ENCODE results near the gene GALNTL6. TPM values are rescaled to one million over a fixed set of nuclear protein-coding genes. Genes with fewer than 3 reads are reported as not detected.

The GALNTL6 gene
- total RNA-seq, 1 donor from 2014 or later, result 1.7 TPM

- DNase-seq (ENCODE audit: extremely low spot score, unreplicated experiment), result no peak
- Mint-ChIP-seq H3K4me3 (no peak overlapping the region), H3K27ac (no peak overlapping the region), H3K36me3 (no peaks in the 10 kb centered on the region), H3K4me1 (ENCODE audit: unreplicated experiment) (peaks cover 12% of the 10 kb centered on the region), H3K27me3 (peaks cover 18% of the 10 kb centered on the region), H3K9me3 (no peaks in the 10 kb centered on the region)
- TF ChIP-seq, protein P1, sequence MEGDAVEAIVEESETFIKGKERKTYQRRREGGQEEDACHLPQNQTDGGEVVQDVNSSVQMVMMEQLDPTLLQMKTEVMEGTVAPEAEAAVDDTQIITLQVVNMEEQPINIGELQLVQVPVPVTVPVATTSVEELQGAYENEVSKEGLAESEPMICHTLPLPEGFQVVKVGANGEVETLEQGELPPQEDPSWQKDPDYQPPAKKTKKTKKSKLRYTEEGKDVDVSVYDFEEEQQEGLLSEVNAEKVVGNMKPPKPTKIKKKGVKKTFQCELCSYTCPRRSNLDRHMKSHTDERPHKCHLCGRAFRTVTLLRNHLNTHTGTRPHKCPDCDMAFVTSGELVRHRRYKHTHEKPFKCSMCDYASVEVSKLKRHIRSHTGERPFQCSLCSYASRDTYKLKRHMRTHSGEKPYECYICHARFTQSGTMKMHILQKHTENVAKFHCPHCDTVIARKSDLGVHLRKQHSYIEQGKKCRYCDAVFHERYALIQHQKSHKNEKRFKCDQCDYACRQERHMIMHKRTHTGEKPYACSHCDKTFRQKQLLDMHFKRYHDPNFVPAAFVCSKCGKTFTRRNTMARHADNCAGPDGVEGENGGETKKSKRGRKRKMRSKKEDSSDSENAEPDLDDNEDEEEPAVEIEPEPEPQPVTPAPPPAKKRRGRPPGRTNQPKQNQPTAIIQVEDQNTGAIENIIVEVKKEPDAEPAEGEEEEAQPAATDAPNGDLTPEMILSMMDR (conservative IDR thresholded peaks at IDR 0.05), result no peak
These were observed 841.3 kb downstream of the GALNTL6 start for GRCh38 chr4:172654457-172654856.

DNA sequence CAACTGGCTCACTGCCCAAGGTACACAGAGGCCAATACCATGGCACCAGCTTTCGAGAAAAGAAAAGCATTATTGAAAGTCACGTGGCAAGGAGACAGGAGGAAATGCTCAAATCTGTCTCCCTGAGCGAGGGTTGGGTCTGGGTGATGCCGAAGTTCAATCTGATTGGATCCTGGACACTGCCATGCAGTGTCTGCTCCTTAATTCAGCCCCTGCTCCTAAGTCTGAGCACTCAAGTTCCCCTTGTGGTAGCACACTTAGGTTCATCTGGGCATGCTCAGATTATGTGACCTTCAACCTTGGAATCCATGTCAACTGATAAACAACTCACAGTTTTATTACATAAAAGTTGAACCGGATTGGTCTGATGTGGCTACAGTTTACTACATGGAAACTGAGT is 842.9 kb downstream of the GALNTL6 start:
- H3K4me1 Mint-ChIP-seq (ENCODE audit: unreplicated experiment), result peaks cover 12% of the 10 kb centered on the region

DNA sequence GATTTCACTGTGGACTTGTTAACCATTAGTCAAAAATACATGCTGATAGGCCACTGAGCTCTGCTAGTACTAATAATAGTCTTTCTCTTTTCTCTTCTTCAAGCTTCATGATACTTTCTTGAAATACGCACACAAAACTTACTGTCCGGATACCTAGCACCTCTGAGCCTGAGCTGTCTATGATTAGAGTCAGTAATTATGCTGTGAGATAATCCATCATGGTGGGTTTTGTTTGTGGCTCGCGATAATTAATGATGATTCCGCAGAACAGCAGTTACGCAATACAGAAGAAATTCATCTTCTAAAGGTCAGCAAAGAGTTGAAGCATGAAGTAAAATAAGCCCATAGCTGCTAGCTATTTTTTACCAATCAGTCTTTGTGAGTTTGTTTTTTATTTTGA is 843.9 kb downstream of the GALNTL6 start:
- no peaks in the 10 kb centered on the region for H3K36me3 Mint-ChIP-seq
- no peak overlapping the region for H3K27ac Mint-ChIP-seq
- peak overlapping the region; percentile 51 for H3K4me3 Mint-ChIP-seq
- peaks cover 23% of the 10 kb centered on the region for H3K27me3 Mint-ChIP-seq
- TF ChIP-seq, protein P1 (conservative IDR thresholded peaks at IDR 0.05), result no peak
- H3K4me1 Mint-ChIP-seq (ENCODE audit: unreplicated experiment), result peaks cover 12% of the 10 kb centered on the region
- no peak for DNase-seq (ENCODE audit: extremely low spot score, unreplicated experiment)
- no peaks in the 10 kb centered on the region for H3K9me3 Mint-ChIP-seq

More for the DNA sequence above, 842.9 kb downstream of the GALNTL6 start:
- TF ChIP-seq, protein P1 (conservative IDR thresholded peaks at IDR 0.05), result no peak
- no peak overlapping the region for H3K27ac Mint-ChIP-seq
- peaks cover 23% of the 10 kb centered on the region for H3K27me3 Mint-ChIP-seq
- no peaks in the 10 kb centered on the region for H3K36me3 Mint-ChIP-seq
- no peaks in the 10 kb centered on the region for H3K9me3 Mint-ChIP-seq
- no peak for DNase-seq (ENCODE audit: extremely low spot score, unreplicated experiment)
- no peak overlapping the region for H3K4me3 Mint-ChIP-seq

DNA sequence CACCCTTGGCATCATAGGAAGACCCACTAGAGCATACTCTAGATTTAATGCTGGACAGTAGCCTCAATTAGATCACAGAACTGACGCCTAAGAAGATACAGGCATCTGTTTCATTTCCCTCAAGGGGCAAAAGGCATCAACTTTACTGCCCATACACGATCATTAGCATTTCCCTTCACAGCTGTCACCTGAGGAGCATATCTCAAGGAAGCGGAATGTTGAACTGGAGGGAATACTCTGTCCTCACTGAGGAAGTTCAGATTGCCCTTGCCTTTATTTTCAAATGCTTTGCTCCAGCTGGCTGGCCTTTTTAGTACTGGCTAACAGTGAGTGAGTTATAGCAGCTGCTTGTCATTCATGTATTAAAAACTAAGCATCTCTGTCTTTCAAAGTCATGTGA is 847.0 kb downstream of the GALNTL6 start:
- Mint-ChIP-seq H3K27me3 (peaks cover 22% of the 10 kb centered on the region), H3K9me3 (no peaks in the 10 kb centered on the region), H3K27ac (no peak overlapping the region), H3K4me1 (ENCODE audit: unreplicated experiment) (peaks cover 12% of the 10 kb centered on the region), H3K36me3 (no peaks in the 10 kb centered on the region), H3K4me3 (no peak overlapping the region)
- TF ChIP-seq, protein P1 (conservative IDR thresholded peaks at IDR 0.05), result no peak
- no peak for DNase-seq (ENCODE audit: extremely low spot score, unreplicated experiment)

DNA sequence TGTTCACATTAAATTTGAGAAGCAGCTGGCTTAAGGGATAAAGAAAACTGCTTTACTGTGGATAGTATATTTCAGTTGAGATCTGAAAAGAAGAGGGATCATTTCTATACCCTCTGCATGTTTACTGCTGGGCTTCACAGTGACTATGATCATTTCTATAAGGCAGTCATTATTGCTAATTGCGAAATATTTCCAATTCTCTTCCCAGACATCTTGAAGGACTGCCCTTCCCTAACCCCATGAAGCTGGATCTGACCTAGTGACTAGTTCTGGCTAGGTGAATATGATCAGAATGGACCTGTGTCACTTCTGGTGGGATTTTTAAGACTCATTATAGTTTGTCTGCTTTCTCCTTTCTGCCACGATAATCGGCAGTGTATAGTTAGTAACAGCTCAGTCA is 848.9 kb downstream of the GALNTL6 start:
- TF ChIP-seq, protein P1 (conservative IDR thresholded peaks at IDR 0.05), result no peak
- no peak for DNase-seq (ENCODE audit: extremely low spot score, unreplicated experiment)
- Mint-ChIP-seq H3K4me3 (no peak overlapping the region), H3K4me1 (ENCODE audit: unreplicated experiment) (peaks cover 5% of the 10 kb centered on the region), H3K27ac (no peak overlapping the region), H3K36me3 (no peaks in the 10 kb centered on the region), H3K27me3 (peaks cover 19% of the 10 kb centered on the region), H3K9me3 (no peaks in the 10 kb centered on the region)
